Measurements from ENCODE around the gene FAM181A. TPM values are rescaled to one million over a fixed set of nuclear protein-coding genes. Genes with fewer than 3 reads are reported as not detected.

Gene FAM181A
- total and polyA plus RNA-seq, 10 donors, result not detected

- no peaks in the 10 kb centered on the region for H3K36me3 ChIP-seq
- peak overlapping the region; percentile 71 to 92 (median 84) for H3K27ac ChIP-seq
- peaks cover 58 to 97% (median 85%) of the 10 kb centered on the region in 6 donors for H3K4me1 ChIP-seq
- no peaks in the 10 kb centered on the region for H3K27me3 ChIP-seq (replicated peaks in 1 of 7)
- no peaks in the 10 kb centered on the region for H3K9me3 ChIP-seq
- 27 to 34% (median 29%) methylated on average over 12 to 16 of the region's 16 CpGs for WGBS, 5 donors
- peak overlapping the region in 1 of 8 donors; percentile 50 for H3K4me3 ChIP-seq
- no peak for TF ChIP-seq POLR2A (IDR thresholded peaks at IDR 0.05)
- TF ChIP-seq POLR2AphosphoS5 (IDR thresholded peaks at IDR 0.05), result peak in 2 of 3 donors; percentile 65 to 69
- no peak for TF ChIP-seq CTCF (IDR thresholded peaks at IDR 0.05 in 8 of 11, conservative IDR thresholded peaks at IDR 0.05 in 3 of 11)
- peak; percentile 92 for DNase-seq
- intact Hi-C loops (cut with DNase I; ENCODE audit: low total_unique reads), result no loop called here
These were observed 35.8 kb downstream of the FAM181A start for GRCh38 chr14:93962701-93963601.

GRCh38 chr14:93963692-93964091 lies 36.5 kb downstream of the FAM181A start:
- Histone ChIP-seq H3K4me3 (no peak overlapping the region), H3K27me3 (replicated peaks in 1 of 7) (no peaks in the 10 kb centered on the region), H3K36me3 (no peaks in the 10 kb centered on the region), H3K9me3 (no peaks in the 10 kb centered on the region), H3K27ac (peak overlapping the region; percentile 71 to 92 (median 84)), H3K4me1 (peaks cover 59 to 97% (median 85%) of the 10 kb centered on the region in 6 donors)
- DNase-seq, result no peak
- no peak for TF ChIP-seq CTCF (IDR thresholded peaks at IDR 0.05 in 8 of 11, conservative IDR thresholded peaks at IDR 0.05 in 3 of 11)
- TF ChIP-seq POLR2A (IDR thresholded peaks at IDR 0.05), result no peak
- no peak for TF ChIP-seq POLR2AphosphoS5 (IDR thresholded peaks at IDR 0.05)
- intact Hi-C loops (cut with DNase I; ENCODE audit: low total_unique reads), result no loop called here
- 77 to 88% (median 84%) methylated on average over 4 of the region's 4 CpGs for WGBS, 5 donors

GRCh38 chr14:93964281-93964680 lies 37.1 kb downstream of the FAM181A start:
- H3K27me3 ChIP-seq (replicated peaks in 1 of 7), result no peaks in the 10 kb centered on the region
- no peaks in the 10 kb centered on the region for H3K36me3 ChIP-seq
- H3K9me3 ChIP-seq, result no peaks in the 10 kb centered on the region
- peaks cover 59 to 97% (median 85%) of the 10 kb centered on the region in 6 donors for H3K4me1 ChIP-seq
- no peak for DNase-seq
- WGBS, 5 donors, result 94 to 95% (median 95%) methylated on average over 10 of the region's 10 CpGs
- intact Hi-C loops (cut with DNase I; ENCODE audit: low total_unique reads), result no loop called here
- no peak overlapping the region for H3K4me3 ChIP-seq
- TF ChIP-seq POLR2A (IDR thresholded peaks at IDR 0.05) (no peak), POLR2AphosphoS5 (IDR thresholded peaks at IDR 0.05) (no peak), CTCF (IDR thresholded peaks at IDR 0.05 in 8 of 11, conservative IDR thresholded peaks at IDR 0.05 in 3 of 11) (no peak)
- H3K27ac ChIP-seq, result peak overlapping the region in 7 of 8 donors; percentile 81 to 92 (median 85)

- Histone ChIP-seq H3K27me3 (replicated peaks in 1 of 7) (no peaks in the 10 kb centered on the region), H3K9me3 (no peaks in the 10 kb centered on the region), H3K4me3 (no peak overlapping the region), H3K4me1 (peaks cover 60 to 97% (median 84%) of the 10 kb centered on the region in 6 donors), H3K36me3 (no peaks in the 10 kb centered on the region), H3K27ac (peak overlapping the region in 4 of 8 donors; percentile 64 to 92 (median 86))
- DNase-seq, result no peak
- intact Hi-C loops (cut with DNase I; ENCODE audit: low total_unique reads), result no loop called here
- 89 to 97% (median 93%) methylated on average over 3 of the region's 3 CpGs for WGBS, 5 donors
- no peak for TF ChIP-seq CTCF (IDR thresholded peaks at IDR 0.05 in 8 of 11, conservative IDR thresholded peaks at IDR 0.05 in 3 of 11)
- no peak for TF ChIP-seq POLR2A (IDR thresholded peaks at IDR 0.05)
- no peak for TF ChIP-seq POLR2AphosphoS5 (IDR thresholded peaks at IDR 0.05)
These were observed 37.7 kb downstream of the FAM181A start for GRCh38 chr14:93964820-93965286.

All from spleen (tissue), 11 donors.